ENCODE results near the gene CTNNBL1. TPM values are rescaled to one million over a fixed set of nuclear protein-coding genes. Genes with fewer than 3 reads are reported as not detected.

CTNNBL1 gene
- total and polyA plus RNA-seq, 3 donors from 2014 or later: 50.4 to 119 (median 61.0) TPM

GRCh38 chr20:37895166-37895565 is 201.3 kb downstream of the CTNNBL1 start:
- Histone ChIP-seq H3K4me1 (peaks cover 5% of the 10 kb centered on the region), H3K36me3 (ENCODE audit: low read depth, missing control alignments) (no peaks in the 10 kb centered on the region), H3K27me3 (no peaks in the 10 kb centered on the region), H3K27ac (no peak overlapping the region), H3K9me3 (no peaks in the 10 kb centered on the region), H3K4me3 (no peak overlapping the region)
- no peak for DNase-seq
- TF ChIP-seq CTCF (IDR thresholded peaks at IDR 0.05): no peak
- no peak for TF ChIP-seq POLR2A (IDR thresholded peaks at IDR 0.05)
- 88 to 95% methylated on average over 6 of the region's 6 CpGs for WGBS, 2 donors
- intact Hi-C loops (cut with DNase I; ENCODE audit: low total_unique reads): no loop called here

GRCh38 chr20:37896932-37897548 is 203.2 kb downstream of the CTNNBL1 start:
- Histone ChIP-seq H3K27me3 (no peaks in the 10 kb centered on the region), H3K4me1 (peaks cover 5% of the 10 kb centered on the region), H3K36me3 (ENCODE audit: low read depth, missing control alignments) (no peaks in the 10 kb centered on the region), H3K4me3 (no peak overlapping the region), H3K9me3 (no peaks in the 10 kb centered on the region), H3K27ac (no peak overlapping the region)
- 32 to 53% methylated on average over 6 to 12 of the region's 12 CpGs for WGBS, 2 donors
- DNase-seq: peak; percentile 56
- intact Hi-C loops (cut with DNase I; ENCODE audit: low total_unique reads): no loop called here
- TF ChIP-seq CTCF (IDR thresholded peaks at IDR 0.05): peak in 1 of 3 experiments; percentile 22
- no peak for TF ChIP-seq POLR2A (IDR thresholded peaks at IDR 0.05)

- H3K27ac ChIP-seq: no peak overlapping the region
- H3K27me3 ChIP-seq: no peaks in the 10 kb centered on the region
- no peaks in the 10 kb centered on the region for H3K36me3 ChIP-seq (ENCODE audit: low read depth, missing control alignments)
- no peak overlapping the region for H3K4me3 ChIP-seq
- intact Hi-C loops (cut with DNase I; ENCODE audit: low total_unique reads): no loop called here
- no peak for DNase-seq
- TF ChIP-seq CTCF (IDR thresholded peaks at IDR 0.05) (no peak), POLR2A (IDR thresholded peaks at IDR 0.05) (no peak)
- peaks cover 5% of the 10 kb centered on the region for H3K4me1 ChIP-seq
- H3K9me3 ChIP-seq: no peaks in the 10 kb centered on the region
- WGBS, 2 donors: 46 to 54% methylated on average over 10 of the region's 10 CpGs
These were observed 204.6 kb downstream of the CTNNBL1 start for GRCh38 chr20:37898233-37899104.

GRCh38 chr20:37899105-37900045 is 205.5 kb downstream of the CTNNBL1 start:
- intact Hi-C loops (cut with DNase I; ENCODE audit: low total_unique reads): loop anchor here (10.0 kb wide), 1 partner anchor 85 kb away; no protein-coding TSS in a partner anchor
- H3K9me3 ChIP-seq: no peaks in the 10 kb centered on the region
- 78 to 89% methylated on average over 8 of the region's 8 CpGs for WGBS, 2 donors
- no peaks in the 10 kb centered on the region for H3K27me3 ChIP-seq
- H3K36me3 ChIP-seq (ENCODE audit: low read depth, missing control alignments): no peaks in the 10 kb centered on the region
- no peak for DNase-seq
- peaks cover 11% of the 10 kb centered on the region for H3K4me1 ChIP-seq
- no peak overlapping the region for H3K27ac ChIP-seq
- no peak for TF ChIP-seq POLR2A (IDR thresholded peaks at IDR 0.05)
- no peak for TF ChIP-seq CTCF (IDR thresholded peaks at IDR 0.05)
- no peak overlapping the region for H3K4me3 ChIP-seq

Measured in testis (tissue), 3 donors.